BE2C (cell line): ENCODE data around the gene MAN1C1.

Experiments used
- DNase-seq: peaks from one replicate; pipeline ENCODE4 v3.0.0-alpha.2; 2020
- H3K27me3 ChIP-seq: fragments of 250-450 bp; sonication (Bioruptor Pico); 2 replicates; pipeline ENCODE4 v1.5.1; 2020; ENCODE audit warnings: mild to moderate bottlenecking
- H3K36me3 ChIP-seq: fragments of 250-450 bp; sonication (Bioruptor Pico); 2 replicates; pipeline ENCODE4 v1.5.1; 2020; ENCODE audit warnings: mild to moderate bottlenecking
- H3K4me1 ChIP-seq: fragments of 250-450 bp; sonication (Bioruptor Pico); 2 replicates; pipeline ENCODE4 v1.5.1; 2020
- H3K4me3 ChIP-seq: 2 replicates; pipeline ENCODE4 v1.5.1; 2011; ENCODE audit warnings: low read depth, low read length
- H3K9me3 ChIP-seq: fragments of 250-450 bp; sonication (Bioruptor Pico); 2 replicates; pipeline ENCODE4 v1.5.1; 2020
- TF ChIP-seq, protein P1 (sequence below): IDR thresholded peaks from 2 replicates; pipeline ENCODE4 v1.5.1; 2012; ENCODE audit warnings: mild to moderate bottlenecking, low read depth, low read length

Gene MAN1C1

GRCh38 chr1:25760122-25760719, 143.6 kb downstream of the MAN1C1 start:
- Histone ChIP-seq H3K36me3 (no peaks in the 10 kb centered on the region), H3K27me3 (no peaks in the 10 kb centered on the region), H3K9me3 (no peaks in the 10 kb centered on the region), H3K4me1 (peaks cover 3% of the 10 kb centered on the region; the same call in 1 of the 2 replicates), H3K4me3 (no peak overlapping the region)
- TF ChIP-seq, protein P1, sequence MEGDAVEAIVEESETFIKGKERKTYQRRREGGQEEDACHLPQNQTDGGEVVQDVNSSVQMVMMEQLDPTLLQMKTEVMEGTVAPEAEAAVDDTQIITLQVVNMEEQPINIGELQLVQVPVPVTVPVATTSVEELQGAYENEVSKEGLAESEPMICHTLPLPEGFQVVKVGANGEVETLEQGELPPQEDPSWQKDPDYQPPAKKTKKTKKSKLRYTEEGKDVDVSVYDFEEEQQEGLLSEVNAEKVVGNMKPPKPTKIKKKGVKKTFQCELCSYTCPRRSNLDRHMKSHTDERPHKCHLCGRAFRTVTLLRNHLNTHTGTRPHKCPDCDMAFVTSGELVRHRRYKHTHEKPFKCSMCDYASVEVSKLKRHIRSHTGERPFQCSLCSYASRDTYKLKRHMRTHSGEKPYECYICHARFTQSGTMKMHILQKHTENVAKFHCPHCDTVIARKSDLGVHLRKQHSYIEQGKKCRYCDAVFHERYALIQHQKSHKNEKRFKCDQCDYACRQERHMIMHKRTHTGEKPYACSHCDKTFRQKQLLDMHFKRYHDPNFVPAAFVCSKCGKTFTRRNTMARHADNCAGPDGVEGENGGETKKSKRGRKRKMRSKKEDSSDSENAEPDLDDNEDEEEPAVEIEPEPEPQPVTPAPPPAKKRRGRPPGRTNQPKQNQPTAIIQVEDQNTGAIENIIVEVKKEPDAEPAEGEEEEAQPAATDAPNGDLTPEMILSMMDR = no peak
- no peak for DNase-seq

- H3K4me3 ChIP-seq = no peak overlapping the region
- H3K36me3 ChIP-seq = no peaks in the 10 kb centered on the region
- DNase-seq = peak; percentile 20
- TF ChIP-seq, protein P1 = no peak
- H3K9me3 ChIP-seq = no peaks in the 10 kb centered on the region
- peaks cover 6% of the 10 kb centered on the region; the same call in 1 of the 2 replicates for H3K4me1 ChIP-seq
- H3K27me3 ChIP-seq = no peaks in the 10 kb centered on the region
Measured at GRCh38 chr1:25760871-25761270, 144.3 kb downstream of the MAN1C1 start.

GRCh38 chr1:25763493-25763892, 146.9 kb downstream of the MAN1C1 start:
- Histone ChIP-seq H3K36me3 (no peaks in the 10 kb centered on the region), H3K4me1 (peaks cover 6% of the 10 kb centered on the region; the same call in 1 of the 2 replicates), H3K27me3 (no peaks in the 10 kb centered on the region), H3K9me3 (no peaks in the 10 kb centered on the region), H3K4me3 (no peak overlapping the region)
- TF ChIP-seq, protein P1 = no peak
- no peak for DNase-seq

- TF ChIP-seq, protein P1 = no peak
- Histone ChIP-seq H3K9me3 (no peaks in the 10 kb centered on the region), H3K4me3 (no peak overlapping the region), H3K27me3 (no peaks in the 10 kb centered on the region), H3K36me3 (no peaks in the 10 kb centered on the region), H3K4me1 (peaks cover 6% of the 10 kb centered on the region; the same call in 1 of the 2 replicates)
- no peak for DNase-seq
Measured at GRCh38 chr1:25765136-25765922, 148.7 kb downstream of the MAN1C1 start.

DNA sequence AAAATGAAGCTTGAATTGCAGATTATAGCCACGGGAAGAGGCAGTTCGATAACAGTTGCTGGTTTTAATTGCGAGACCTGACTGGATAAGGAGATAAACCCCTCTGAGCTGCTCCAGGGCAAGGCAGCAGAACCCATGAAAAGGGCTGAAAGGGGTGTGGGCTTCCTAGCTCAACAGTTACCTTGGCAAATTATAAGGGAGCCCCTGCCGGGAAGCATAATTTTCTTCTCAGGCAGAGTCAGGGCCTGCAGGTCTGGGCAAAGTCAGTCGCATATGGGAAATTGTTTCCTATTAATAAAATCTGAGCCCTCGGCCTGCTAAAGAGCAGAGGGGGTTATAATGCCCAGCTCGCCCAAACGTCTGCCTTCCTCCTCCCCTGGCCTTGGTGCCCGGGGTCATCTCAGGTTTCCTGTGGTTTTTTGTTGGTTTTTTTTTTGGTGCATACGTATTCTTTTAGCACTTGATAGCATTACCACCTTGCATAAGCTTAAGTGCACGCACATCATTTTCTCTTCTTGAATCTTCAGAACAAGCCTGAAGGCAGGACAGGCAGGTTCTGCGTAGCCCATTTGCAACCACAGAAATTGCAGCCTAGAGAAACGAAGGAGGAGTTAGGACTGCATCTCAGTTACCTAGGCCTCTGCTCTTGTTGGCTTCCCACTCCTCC, 149.5 kb downstream of the MAN1C1 start:
- DNase-seq = no peak
- Histone ChIP-seq H3K9me3 (no peaks in the 10 kb centered on the region), H3K27me3 (no peaks in the 10 kb centered on the region), H3K4me1 (peaks cover 7% of the 10 kb centered on the region), H3K4me3 (no peak overlapping the region), H3K36me3 (no peaks in the 10 kb centered on the region)
- TF ChIP-seq, protein P1 = no peak
